Activated CD8-positive, alpha-beta memory T cell treated with anti-CD3 and anti-CD28 coated beads, Interleukin-2, amount 50 U/mL, for 1 hour (primary cell): Measurements from ENCODE around the gene OR3A3.
"Not testable (repeated sequence)": the region's sequence is repeated elsewhere in the genome, so short reads cannot be mapped to it uniquely, and the experiment has no call there.

Experiments used
- DNase-seq: peaks from one replicate; pipeline ENCODE4 v3.0.0-alpha.2; 2020; ENCODE audit errors: extremely low read depth

Gene OR3A3

DNA sequence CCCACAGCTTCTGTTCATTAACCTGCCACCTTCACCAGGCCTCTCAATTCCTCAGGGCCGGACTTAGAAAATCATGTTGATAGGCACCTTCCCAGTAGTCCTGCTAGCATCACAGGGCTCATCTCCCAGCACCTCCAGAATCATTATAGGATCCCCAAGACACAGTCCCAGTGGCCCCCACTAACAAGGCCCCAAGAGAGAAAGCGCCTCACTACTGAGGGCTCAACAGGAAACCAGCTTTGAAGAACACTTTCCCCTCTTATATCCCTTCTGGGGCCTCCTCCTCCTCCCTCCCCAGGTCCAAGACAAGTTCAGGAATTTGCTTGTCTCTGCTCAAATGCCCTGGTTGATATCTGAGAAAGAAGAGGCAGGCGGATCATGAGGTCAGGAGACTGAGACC lies at the start of gene OR3A3:
OR3A3 (plus strand) TSS at position 301 of the 400 bp plus-strand sequence.
- no peak for DNase-seq

DNA sequence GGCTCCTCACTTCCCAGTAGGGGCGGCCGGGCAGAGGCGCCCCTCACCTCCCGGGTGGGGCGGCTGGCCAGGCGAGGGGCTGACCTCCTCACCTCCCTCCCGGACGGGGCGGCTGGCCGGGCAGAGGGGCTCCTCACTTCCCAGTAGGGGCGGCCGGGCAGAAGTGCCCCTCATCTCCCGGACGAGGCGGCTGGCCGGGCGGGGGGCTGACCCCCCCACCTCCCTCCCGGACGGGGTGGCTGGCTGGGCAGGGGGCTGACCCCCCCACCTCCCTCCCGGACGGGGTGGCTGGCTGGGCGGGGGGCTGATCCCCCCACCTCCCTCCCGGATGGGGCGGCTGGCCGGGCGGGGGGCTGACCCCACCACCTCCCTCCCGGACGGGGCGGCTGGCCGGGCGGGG lies 40.0 kb upstream of the OR3A3 start:
- DNase-seq, result not testable (repeated sequence)

DNA sequence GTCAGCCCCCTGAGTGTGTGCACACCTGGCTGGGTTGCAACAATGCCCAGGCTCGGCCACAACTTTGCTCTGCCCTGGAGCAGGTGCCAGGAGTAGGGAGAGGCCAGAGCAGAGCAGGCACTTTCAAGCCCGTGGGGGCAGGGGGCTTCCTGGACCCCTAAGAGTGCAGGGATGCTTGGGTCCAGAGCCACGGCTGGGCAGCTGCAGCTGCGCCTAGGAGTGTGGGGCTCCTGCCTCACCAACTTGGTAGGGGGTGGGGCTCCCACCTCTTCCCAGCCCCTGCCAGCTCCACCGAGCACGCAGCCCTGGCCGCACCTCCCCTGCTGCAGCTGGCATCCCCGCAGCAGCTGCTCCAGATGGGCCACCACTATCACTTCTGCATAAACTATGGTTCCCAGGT lies 32.8 kb upstream of the OR3A3 start:
- DNase-seq, result no peak

DNA sequence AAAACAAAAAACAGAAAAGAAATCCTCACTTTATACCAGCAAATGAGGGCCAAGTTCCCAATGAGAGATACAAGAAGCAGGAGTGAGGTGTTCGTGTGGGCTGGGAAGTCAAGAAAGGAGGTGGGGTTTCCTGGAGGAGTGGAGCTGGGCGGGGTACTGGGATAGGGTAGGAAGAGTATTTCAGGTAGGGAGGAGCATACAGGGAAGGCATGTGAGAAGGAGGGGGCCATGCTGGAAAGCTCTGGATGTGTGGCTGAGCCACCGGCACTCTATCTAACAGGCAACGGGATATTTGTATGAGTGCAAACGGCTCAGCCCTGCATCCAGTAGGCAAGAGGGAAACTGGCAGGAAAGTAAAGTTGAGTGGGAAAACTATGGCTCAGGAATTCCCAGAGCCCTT lies 29.2 kb upstream of the OR3A3 start:
- DNase-seq, result no peak

DNA sequence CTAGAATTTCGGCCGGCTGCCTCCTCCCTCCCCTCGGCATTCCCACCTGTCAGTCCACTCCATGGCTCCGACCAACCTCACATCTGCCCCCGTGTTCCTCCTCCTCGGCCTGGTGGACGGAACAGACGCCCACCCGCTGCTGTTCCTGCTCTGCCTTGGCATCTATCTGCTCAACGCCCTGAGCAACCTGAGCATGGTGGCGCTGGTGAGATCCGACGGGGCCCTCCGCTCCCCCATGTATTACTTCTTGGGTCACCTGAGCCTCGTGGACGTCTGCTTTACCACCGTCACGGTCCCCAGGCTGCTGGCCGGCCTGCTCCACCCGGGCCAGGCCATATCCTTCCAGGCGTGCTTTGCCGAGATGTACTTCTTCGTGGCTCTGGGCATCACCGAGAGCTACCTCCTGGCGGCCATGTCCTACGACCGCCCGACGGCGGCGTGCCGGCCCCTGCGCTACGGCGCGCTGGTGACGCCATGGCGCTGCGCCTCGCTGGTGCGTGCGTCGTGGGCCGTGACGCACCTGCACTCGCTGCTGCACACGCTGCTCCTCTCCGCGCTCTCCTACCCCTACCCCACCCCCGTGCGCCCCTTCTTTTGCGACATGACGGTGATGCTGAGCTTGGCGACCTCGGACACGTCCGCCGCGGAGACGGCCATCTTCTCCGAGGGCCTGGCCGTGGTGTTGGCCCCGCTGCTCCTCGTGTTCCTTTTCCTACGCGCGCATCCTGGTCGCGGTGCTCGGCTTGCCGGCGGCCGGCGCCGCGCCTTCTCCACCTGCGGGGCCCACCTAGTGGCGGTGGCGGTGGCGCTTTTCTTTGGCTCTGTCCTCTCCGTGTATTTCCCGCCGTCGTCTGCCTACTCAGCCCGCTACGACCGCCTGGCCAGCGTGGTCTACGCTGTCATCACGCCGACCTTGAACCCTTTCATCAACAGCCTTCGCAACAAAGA lies 25.0 kb upstream of the OR3A3 start, which contains the start of gene OR3A2:
OR3A2 (minus strand) TSS at position 440 of the 948 bp plus-strand sequence.
- no peak for DNase-seq

DNA sequence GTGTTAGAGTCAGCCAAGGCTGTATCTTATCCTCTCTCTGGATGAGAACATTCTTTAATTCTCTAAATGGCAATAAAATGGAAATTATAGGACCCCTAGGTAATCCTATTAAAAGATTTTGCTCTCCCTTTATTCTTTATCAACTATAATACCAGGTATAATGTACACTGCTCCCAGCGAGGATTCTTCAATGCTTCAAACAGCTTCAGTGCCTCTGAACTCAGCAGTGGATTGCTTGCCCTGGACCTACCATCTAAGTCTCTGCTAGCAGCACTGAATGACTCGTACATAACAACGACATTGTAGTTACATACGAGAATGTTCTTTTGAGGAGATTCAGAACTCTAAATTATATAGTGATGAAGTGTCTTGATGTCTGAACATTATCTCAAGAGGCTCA lies 21.4 kb upstream of the OR3A3 start:
- DNase-seq, result no peak

DNA sequence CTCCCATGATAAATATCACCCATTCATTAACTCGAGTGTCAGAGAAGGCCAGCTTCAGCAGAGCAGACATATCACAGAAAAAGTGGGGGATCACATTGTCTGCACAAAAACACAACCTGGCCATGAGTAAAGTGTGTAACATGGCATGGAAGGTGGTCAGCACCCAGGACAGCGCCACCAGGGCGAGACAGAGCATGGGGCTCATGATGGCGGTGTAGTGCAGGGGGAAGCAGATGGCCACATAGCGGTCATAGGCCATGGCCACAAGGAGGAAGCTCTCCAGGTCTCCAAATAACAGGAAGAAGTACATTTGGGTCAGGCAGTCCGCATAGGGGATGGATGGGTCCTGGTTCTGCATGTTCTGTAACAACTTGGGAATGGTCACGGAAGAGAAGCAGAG lies 13.4 kb upstream of the OR3A3 start:
- DNase-seq, result not testable (repeated sequence)

DNA sequence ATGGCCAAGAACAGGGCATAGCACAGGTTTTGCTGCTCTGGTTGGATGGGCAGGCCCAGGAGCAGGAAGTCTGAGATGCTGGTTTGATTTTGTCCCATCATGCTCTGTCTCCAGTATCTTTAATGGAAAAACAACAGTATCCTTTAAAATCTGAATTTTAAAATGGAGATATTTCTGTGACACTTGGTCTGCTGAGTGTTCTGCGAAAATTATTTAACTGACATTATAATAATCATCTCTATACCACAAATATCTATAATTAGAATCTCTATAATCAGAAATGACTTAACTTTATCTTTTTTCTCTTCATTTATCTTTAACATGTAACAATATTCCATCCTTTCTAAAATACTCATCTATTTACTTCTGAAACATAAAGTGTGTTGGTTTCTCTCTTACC lies 12.9 kb upstream of the OR3A3 start, which contains the start of gene OR1E1:
OR1E1 (minus strand) TSS at position 101 of the 400 bp plus-strand sequence; CDS start at position 101, 0 bp downstream.
- DNase-seq, result no peak

DNA sequence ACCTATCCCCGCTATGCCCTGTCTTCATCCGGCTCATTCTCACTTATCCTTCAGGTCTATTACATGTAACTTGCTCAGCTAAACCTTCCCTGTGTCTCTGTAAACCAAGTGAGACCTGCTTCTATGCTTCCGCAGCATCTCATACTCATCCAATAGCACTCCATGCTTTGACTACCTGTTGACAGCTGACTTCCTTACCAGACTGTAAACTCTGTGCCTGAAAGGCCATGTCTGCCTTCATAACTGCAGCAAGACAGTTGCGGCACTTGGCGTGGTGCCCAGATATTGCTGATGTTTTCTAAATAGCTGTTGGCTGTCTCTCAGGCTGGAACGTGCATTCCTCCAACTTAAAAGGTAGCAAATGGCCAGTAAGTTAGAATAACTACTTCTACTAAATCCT lies 11.1 kb upstream of the OR3A3 start:
- DNase-seq, result no peak

DNA sequence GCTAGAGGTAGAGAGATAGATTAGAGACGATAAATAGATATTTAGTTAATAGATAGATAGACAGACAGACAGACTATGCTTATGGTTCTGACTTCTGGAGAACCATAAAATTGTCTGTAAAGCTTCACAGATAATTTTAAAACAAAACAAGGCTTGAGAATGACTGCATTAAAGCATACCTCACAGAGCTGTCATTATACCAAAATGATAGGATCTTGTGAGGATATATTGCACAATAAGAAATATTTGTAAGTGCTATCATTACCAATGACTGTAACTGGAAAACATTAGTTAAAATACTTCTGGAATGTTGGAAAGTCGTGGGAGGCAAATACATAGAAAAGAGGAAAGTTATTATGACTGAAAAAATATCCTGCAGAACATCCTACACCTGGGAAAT lies 9.4 kb upstream of the OR3A3 start:
- DNase-seq, result no peak

DNA sequence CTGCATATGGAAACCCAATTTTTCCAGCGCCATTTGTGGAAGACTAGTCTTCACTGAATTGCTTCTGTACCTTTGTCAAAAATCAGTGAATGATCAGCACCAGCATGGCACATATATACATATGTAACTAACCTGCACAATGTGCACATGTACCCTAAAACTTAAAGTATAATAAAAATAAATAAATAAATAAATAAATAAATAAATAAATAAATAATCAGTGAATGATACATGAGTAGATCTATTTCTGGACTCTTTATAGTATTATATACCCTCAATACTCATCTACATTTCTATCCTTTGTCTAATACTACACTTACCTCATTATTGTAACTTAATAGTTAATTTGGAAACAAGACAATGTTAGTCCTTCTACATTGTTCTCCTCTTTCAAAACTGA lies 7.3 kb upstream of the OR3A3 start:
- DNase-seq, result not testable (repeated sequence)

DNA sequence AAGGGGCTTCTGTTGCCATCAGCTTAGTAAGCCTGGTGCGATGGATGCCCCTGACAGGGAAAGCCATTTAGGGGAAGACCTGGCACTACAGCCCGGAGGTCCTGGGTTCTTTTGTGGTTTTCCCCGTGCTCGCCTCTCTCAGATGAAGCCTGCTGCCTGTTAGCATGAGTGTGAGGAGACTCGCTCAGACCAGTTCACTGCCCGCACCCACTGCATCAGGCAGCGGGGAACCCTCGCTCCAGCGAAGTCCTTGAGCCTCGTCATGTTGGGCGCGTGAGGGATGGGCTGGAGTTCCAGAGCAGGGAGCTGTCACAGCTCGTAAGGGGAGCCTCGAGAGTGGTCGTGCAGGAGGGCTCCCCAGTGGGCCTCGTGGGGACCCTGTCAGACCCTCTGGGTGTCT lies 1.0 kb downstream of the OR3A3 start:
- not testable (repeated sequence) for DNase-seq

DNA sequence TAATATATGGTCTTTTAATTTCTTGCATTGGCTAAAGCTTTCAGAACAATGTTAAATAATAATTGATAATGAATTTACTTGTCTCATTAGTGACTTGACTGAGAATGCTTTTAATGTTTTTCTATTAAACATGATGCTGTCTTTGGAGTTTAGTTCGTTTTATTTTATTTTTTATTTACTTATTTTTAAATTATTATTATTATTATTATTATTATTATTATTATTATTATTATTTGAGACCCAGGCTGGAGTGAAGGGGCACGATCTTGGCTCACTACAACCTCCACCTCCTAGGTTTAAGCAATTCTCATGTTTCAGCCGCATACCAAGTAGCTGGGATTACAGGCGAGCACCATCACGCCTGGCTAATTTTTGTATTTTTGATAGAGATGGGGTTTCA lies 4.4 kb downstream of the OR3A3 start:
- DNase-seq, result no peak

DNA sequence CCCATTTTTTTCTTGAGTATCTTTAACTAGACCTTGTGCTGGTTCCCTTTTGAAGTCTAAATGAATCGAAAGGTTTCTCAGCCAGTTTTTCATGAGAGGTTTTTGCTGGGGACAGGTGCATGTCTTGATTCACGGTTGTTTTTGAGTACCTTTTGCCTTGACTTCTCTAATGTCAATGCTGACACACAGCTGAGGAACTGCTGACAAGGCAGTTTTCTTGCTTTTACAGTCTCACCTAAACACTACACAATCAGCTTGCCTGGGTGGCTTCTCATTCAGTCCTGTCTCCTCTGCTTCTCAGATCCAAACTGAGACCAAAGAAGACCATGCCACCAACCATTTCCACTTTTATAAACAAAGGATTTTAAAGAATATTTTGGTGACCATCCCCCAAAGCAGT lies 7.1 kb downstream of the OR3A3 start:
- no peak for DNase-seq

DNA sequence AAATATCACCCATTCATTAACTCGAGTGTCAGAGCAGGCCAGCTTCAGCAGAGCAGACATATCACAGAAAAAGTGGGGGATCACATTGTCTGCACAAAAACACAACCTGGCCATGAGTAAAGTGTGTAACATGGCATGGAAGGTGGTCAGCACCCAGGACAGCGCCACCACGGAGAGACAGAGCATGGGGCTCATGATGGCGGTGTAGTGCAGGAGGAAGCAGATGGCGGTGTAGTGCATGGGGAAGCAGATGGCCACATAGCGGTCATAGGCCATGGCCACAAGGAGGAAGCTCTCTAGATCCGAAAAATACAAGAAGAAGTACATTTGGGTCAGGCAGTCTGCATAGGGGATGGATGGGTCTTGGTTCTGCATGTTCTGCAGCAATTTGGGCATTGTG lies 22.0 kb downstream of the OR3A3 start:
- not testable (repeated sequence) for DNase-seq

DNA sequence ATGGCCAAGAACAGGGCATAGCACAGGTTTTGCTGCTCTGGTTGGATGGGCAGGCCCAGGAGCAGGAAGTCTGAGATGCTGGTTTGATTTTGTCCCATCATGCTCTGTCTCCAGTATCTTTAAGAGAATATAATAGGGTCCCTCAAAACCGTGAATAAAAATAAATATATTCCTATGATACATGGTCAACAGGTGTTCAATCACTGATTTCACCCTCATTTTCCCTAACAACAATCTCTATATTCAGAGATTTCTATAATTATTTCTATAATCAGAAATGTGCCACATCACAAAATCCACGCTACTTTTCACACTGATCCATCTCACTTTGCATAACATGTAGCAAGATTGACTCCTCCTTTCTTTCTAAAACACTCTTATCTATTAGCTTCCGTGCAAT lies 22.6 kb downstream of the OR3A3 start, which contains the start of gene OR1E2:
OR1E2 (minus strand) TSS at position 101 of the 400 bp plus-strand sequence; CDS start at position 101, 0 bp downstream.
- DNase-seq, result no peak

DNA sequence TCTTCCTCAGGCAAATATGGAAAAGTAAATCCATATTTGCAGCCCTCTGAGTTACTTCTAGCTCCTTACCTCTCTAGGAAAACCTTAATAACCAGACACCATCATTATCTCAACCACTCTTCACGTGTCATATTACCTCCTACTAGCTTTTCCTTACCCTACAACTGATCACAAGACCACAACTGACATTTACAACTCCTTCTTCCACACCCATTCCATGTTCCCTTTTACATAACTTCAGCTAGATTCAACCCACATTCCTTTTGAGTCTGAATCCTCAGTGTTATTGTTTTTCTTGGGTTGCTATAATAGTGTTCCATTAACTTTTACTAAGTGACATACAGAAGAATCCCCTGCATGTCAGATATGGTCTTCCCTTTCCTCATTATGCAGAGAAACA lies 27.2 kb downstream of the OR3A3 start:
- no peak for DNase-seq

DNA sequence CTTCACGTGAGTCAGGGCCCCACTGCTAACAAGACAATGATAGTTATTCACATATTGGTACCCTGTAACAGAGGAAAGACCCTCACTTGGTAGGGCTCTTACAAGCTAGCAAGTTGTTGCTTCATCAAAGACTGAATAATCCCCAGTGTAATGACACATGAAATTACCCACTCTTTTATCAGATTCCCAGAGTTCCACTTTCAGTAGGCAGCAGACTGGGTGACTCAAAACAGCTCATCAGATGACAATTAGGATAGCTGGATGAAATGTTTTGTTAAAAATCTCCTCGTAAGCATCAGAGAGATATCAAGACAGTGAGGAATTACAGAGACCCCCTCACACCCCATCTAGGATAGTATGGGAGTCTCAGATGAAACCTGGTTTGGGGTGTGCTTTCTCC lies 29.3 kb downstream of the OR3A3 start:
- no peak for DNase-seq

DNA sequence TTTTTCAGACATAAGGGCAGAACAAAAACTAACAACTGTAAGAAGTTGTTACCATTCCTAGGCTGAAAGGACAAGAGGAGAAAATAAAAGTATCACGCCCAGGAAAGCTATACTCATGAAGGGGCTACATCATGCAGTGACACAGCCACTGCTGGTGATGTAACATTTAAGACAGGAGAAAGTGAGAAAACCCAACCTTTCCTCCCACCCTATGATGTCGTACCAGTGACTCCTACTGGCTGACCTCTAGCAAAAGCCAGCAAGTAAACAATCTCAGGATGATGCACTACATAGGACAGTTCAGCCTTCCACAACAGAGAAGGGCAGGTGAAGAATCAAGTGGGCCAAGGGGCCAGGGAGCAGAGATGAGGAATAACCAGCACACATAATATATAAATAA lies 36.5 kb downstream of the OR3A3 start:
- DNase-seq, result no peak

DNA sequence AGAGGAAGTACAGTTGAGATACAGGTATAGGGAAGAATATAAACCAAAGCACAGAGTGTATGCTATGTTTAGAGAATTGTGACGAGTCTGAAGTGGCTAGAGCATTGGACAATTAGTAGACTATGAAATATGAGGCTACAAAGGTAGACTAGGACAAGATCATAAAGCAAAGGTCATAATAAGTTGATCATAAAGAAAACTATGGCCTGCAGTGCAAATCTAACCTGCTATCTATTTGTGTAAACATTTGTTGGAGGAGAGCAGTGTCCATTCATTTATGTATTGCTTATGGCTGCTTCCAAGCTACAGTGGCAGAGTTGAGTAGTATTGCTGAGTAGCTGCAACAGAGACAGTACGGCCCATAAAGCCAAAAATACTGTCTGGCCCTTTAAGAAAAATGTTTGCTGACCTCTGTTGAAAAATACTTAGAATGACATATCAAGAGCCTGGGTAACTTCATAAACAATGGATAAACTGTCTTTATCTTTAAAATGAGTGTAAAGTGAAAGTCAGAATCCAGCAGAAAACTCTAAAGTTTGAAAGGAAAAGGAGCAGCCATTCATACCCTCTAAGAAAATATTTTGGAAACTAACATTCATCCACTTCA lies 37.0 kb downstream of the OR3A3 start:
- no peak for DNase-seq

DNA sequence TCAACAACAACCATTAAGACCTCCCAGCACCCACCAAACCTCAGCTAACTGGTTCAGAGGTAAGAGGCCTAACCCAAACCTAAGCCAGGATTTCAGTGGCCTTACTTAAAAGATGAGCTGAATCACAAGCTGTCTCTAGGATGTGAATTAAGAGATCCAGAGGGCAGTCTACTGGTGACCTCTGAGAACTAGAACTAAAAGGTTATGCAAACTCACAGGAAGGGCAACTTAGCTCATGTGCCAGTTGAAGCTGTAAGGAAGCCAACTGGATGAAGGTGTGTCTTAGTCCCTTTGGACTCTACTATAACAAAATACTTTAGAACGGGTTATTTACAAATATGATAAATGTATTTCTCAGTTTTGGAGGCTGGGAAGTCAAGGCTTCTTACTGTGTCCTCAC lies 55.2 kb downstream of the OR3A3 start:
- not testable (repeated sequence) for DNase-seq

DNA sequence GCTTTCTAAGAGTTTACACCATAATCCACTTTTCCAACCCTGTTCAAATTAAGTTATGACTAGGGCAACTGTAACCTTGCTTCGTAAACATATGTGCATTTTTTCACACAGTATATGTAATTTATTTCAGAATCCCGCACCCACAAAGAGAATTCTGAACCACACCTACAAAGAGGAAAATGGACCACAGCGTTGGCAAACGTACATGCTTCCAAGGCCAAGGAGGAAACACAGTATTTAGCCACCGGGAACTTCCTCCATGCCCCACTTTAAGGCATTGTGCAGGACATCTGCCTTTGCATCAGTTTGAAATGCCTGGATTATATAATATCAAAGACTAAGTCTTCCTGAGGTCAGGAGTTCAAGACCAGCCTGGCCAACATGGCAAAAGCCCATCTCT lies 58.4 kb downstream of the OR3A3 start:
- DNase-seq, result no peak

DNA sequence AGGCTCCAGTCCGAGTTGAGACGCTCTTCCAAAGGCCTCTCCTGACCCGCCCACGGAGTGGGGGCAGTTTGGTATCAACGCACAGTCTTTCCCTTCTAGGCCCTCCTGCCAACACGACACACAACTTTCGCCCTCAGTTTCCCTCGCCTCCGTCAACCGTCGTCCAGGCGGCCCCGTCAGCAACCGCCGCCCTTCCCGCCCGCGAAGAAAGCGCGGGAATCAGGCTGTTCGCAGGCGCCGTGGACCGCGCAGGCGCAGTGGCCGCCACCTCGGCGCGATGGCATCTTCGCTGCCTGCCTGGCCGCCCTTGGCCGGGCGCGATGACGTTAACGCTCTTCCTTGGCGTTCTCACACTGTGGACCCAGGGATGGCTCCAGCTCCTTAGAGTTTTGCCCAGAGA lies 60.4 kb downstream of the OR3A3 start, which contains the start of gene SPATA22:
SPATA22 (minus strand) TSS at position 221 of the 400 bp plus-strand sequence. CDS start 2,494 bp downstream, outside the sequence.
- DNase-seq, result no peak
